ENCODE measurements around the gene EIF2B1.

DNA sequence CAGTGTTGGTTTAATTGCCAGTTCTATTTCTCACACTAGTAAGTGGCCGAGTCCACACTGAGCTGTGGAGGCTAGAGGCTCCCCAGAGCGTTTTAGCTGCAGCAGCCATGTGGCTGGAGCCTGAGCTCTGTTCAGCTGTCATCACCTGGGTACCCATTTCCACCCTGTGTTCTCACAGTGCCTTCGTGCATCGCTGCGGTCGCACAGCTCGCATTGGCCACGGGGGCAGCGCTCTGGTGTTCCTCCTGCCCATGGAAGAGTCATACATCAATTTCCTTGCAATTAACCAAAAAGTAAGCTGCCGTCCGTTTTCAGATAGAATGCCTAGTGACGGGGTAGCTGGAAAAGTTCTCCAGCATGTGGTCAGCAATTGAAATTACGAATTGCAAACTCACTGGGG is 15.9 kb downstream of the EIF2B1 start:
- TF ChIP-seq, protein P1, sequence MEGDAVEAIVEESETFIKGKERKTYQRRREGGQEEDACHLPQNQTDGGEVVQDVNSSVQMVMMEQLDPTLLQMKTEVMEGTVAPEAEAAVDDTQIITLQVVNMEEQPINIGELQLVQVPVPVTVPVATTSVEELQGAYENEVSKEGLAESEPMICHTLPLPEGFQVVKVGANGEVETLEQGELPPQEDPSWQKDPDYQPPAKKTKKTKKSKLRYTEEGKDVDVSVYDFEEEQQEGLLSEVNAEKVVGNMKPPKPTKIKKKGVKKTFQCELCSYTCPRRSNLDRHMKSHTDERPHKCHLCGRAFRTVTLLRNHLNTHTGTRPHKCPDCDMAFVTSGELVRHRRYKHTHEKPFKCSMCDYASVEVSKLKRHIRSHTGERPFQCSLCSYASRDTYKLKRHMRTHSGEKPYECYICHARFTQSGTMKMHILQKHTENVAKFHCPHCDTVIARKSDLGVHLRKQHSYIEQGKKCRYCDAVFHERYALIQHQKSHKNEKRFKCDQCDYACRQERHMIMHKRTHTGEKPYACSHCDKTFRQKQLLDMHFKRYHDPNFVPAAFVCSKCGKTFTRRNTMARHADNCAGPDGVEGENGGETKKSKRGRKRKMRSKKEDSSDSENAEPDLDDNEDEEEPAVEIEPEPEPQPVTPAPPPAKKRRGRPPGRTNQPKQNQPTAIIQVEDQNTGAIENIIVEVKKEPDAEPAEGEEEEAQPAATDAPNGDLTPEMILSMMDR (IDR thresholded peaks at IDR 0.05) = no peak
- no peak for TF ChIP-seq POLR2A (IDR thresholded peaks at IDR 0.05)

Measured in sigmoid colon (tissue), 3 donors.